ENCODE results near the gene CNPY2.
"Not testable (repeated sequence)": the region's sequence is repeated elsewhere in the genome, so short reads cannot be mapped to it uniquely, and the experiment has no call there.

The CNPY2 gene

GRCh38 chr12:56358836-56359532 lies 43.2 kb upstream of the CNPY2 start:
- Histone ChIP-seq H3K27ac (peak overlapping the region; percentile 75), H3K79me2 (no peaks in the 10 kb centered on the region), H3K9ac (peak overlapping the region; percentile 49), H3K4me1 (peaks cover 3% of the 10 kb centered on the region), H3K36me3 (ENCODE audit: control insufficient read depth, insufficient read depth, low read length) (no peaks in the 10 kb centered on the region), H3K27me3 (ENCODE audit: control insufficient read depth, insufficient read depth, low read length) (no peaks in the 10 kb centered on the region), H3K4me2 (ENCODE audit: low read length) (peak overlapping the region; percentile 93), H3K9me3 (ENCODE audit: control insufficient read depth, low read length) (no peaks in the 10 kb centered on the region), H3K4me3 (ENCODE audit: low read depth, low read length) (peak overlapping the region; percentile 96), H2AFZ (peak overlapping the region; percentile 71)
- no peak for TF ChIP-seq CTCF (IDR thresholded peaks at IDR 0.05)

GRCh38 chr12:56351325-56351724 lies 35.5 kb upstream of the CNPY2 start:
- Histone ChIP-seq H3K4me2 (ENCODE audit: low read length) (no peak overlapping the region), H3K4me1 (no peaks in the 10 kb centered on the region), H2AFZ (no peak overlapping the region), H3K27ac (no peak overlapping the region), H3K4me3 (ENCODE audit: low read depth, low read length) (no peak overlapping the region), H3K79me2 (no peaks in the 10 kb centered on the region), H3K36me3 (ENCODE audit: control insufficient read depth, insufficient read depth, low read length) (no peaks in the 10 kb centered on the region), H3K27me3 (ENCODE audit: control insufficient read depth, insufficient read depth, low read length) (no peaks in the 10 kb centered on the region), H3K9me3 (ENCODE audit: control insufficient read depth, low read length) (no peaks in the 10 kb centered on the region), H3K9ac (no peak overlapping the region)
- TF ChIP-seq CTCF (IDR thresholded peaks at IDR 0.05) = no peak

GRCh38 chr12:56350662-56351061 lies 34.9 kb upstream of the CNPY2 start:
- H3K4me1 ChIP-seq = no peaks in the 10 kb centered on the region
- TF ChIP-seq CTCF (IDR thresholded peaks at IDR 0.05) = no peak
- no peaks in the 10 kb centered on the region for H3K36me3 ChIP-seq (ENCODE audit: control insufficient read depth, insufficient read depth, low read length)
- H3K79me2 ChIP-seq = no peaks in the 10 kb centered on the region
- no peaks in the 10 kb centered on the region for H3K27me3 ChIP-seq (ENCODE audit: control insufficient read depth, insufficient read depth, low read length)
- H3K4me2 ChIP-seq (ENCODE audit: low read length) = no peak overlapping the region
- no peak overlapping the region for H3K9ac ChIP-seq
- H2AFZ ChIP-seq = no peak overlapping the region
- H3K27ac ChIP-seq = no peak overlapping the region
- no peak overlapping the region for H3K4me3 ChIP-seq (ENCODE audit: low read depth, low read length)
- no peaks in the 10 kb centered on the region for H3K9me3 ChIP-seq (ENCODE audit: control insufficient read depth, low read length)

- no peak for TF ChIP-seq CTCF (IDR thresholded peaks at IDR 0.05)
- Histone ChIP-seq H3K4me2 (ENCODE audit: low read length) (no peak overlapping the region), H3K9me3 (ENCODE audit: control insufficient read depth, low read length) (no peaks in the 10 kb centered on the region), H3K27ac (no peak overlapping the region), H2AFZ (no peak overlapping the region), H3K36me3 (ENCODE audit: control insufficient read depth, insufficient read depth, low read length) (no peaks in the 10 kb centered on the region), H3K4me1 (no peaks in the 10 kb centered on the region), H3K9ac (no peak overlapping the region), H3K79me2 (no peaks in the 10 kb centered on the region), H3K27me3 (ENCODE audit: control insufficient read depth, insufficient read depth, low read length) (no peaks in the 10 kb centered on the region), H3K4me3 (ENCODE audit: low read depth, low read length) (no peak overlapping the region)
Observed at GRCh38 chr12:56348776-56349175, 33.0 kb upstream of the CNPY2 start.

GRCh38 chr12:56347255-56347654 lies 31.5 kb upstream of the CNPY2 start:
- not testable (repeated sequence) for H3K4me1 ChIP-seq; H3K36me3 ChIP-seq (ENCODE audit: control insufficient read depth, insufficient read depth, low read length); H3K27ac ChIP-seq; H3K79me2 ChIP-seq; H3K9me3 ChIP-seq (ENCODE audit: control insufficient read depth, low read length); H3K4me2 ChIP-seq (ENCODE audit: low read length); H3K9ac ChIP-seq; H3K4me3 ChIP-seq (ENCODE audit: low read depth, low read length); H2AFZ ChIP-seq; H3K27me3 ChIP-seq (ENCODE audit: control insufficient read depth, insufficient read depth, low read length)

All from parathyroid adenoma (tissue), 2 donors.